Mesodermal cell (in vitro differentiated cells): ENCODE data around the gene SMAP2.
A peak's percentile ranks its signal among the peaks of the same experiment; 100 is the strongest.

ENCODE experiments used
- H3K27ac ChIP-seq: 2 replicates; pipeline ENCODE4 v1.7.0; 2013; ENCODE audit warnings: mild to moderate bottlenecking, low read depth, low read length, moderate library complexity; ENCODE audit not compliant: severe bottlenecking
- H3K36me3 ChIP-seq: 2 replicates; pipeline ENCODE4 v1.7.1; 2013; ENCODE audit warnings: mild to moderate bottlenecking, low read length, moderate library complexity; ENCODE audit not compliant: control insufficient read depth, insufficient read depth
- H3K4me1 ChIP-seq: one replicate; pipeline ENCODE4 v1.7.1; 2013; ENCODE audit warnings: mild to moderate bottlenecking, low read length; ENCODE audit not compliant: insufficient read depth, control insufficient read depth, poor library complexity, severe bottlenecking
- H3K4me3 ChIP-seq: 2 replicates; pipeline ENCODE4 v1.7.0; 2013; ENCODE audit warnings: low read length, control low read depth, mild to moderate bottlenecking; ENCODE audit not compliant: insufficient read depth, poor library complexity, severe bottlenecking; ENCODE audit errors: extremely low read depth
- H3K9me3 ChIP-seq: 2 replicates; pipeline ENCODE4 v1.7.1; 2013; ENCODE audit warnings: mild to moderate bottlenecking, low read length, moderate library complexity; ENCODE audit not compliant: control insufficient read depth
- WGBS, 2 experiments: methylation state at CpG; one replicate each; pipeline ENCODE4 v1.1.5; 2013; ENCODE audit warnings: missing lambda C conversion rate in 2 of 2; ENCODE audit not compliant: insufficient coverage in 2 of 2; 5-methylcytosine and 5-hydroxymethylcytosine counted together

Gene SMAP2

GRCh38 chr1:40404670-40405462, 31.3 kb downstream of the SMAP2 start:
- H3K27ac ChIP-seq: no peak overlapping the region
- peaks cover 4% of the 10 kb centered on the region for H3K36me3 ChIP-seq
- H3K9me3 ChIP-seq: no peaks in the 10 kb centered on the region
- no peak overlapping the region for H3K4me3 ChIP-seq
- WGBS, 2 experiments: 62 to 76% methylated on average over 6 to 7 of the region's 11 CpGs
- H3K4me1 ChIP-seq: no peaks in the 10 kb centered on the region

GRCh38 chr1:40405812-40406211, 32.3 kb downstream of the SMAP2 start:
- 71% methylated on average over 2 of the region's 4 CpGs; no CpG with 5 or more reads in 1 of the 2 experiments for WGBS, 2 experiments
- Histone ChIP-seq H3K27ac (no peak overlapping the region), H3K4me1 (no peaks in the 10 kb centered on the region), H3K4me3 (no peak overlapping the region), H3K9me3 (no peaks in the 10 kb centered on the region), H3K36me3 (peaks cover 4% of the 10 kb centered on the region)

GRCh38 chr1:40407453-40407852, 33.9 kb downstream of the SMAP2 start:
- no peaks in the 10 kb centered on the region for H3K4me1 ChIP-seq
- no peaks in the 10 kb centered on the region for H3K9me3 ChIP-seq
- H3K4me3 ChIP-seq: no peak overlapping the region
- H3K36me3 ChIP-seq: peaks cover 4% of the 10 kb centered on the region
- no peak overlapping the region for H3K27ac ChIP-seq

GRCh38 chr1:40409467-40409866, 35.9 kb downstream of the SMAP2 start:
- Histone ChIP-seq H3K27ac (no peak overlapping the region), H3K36me3 (peaks cover 12% of the 10 kb centered on the region), H3K9me3 (no peaks in the 10 kb centered on the region), H3K4me1 (no peaks in the 10 kb centered on the region), H3K4me3 (no peak overlapping the region)
- WGBS, 2 experiments: 48 to 70% methylated on average over 3 of the region's 4 CpGs

- no peaks in the 10 kb centered on the region for H3K4me1 ChIP-seq
- no peak overlapping the region for H3K27ac ChIP-seq
- WGBS, 2 experiments: 86 to 94% methylated on average over 1 to 2 of the region's 5 CpGs
- no peak overlapping the region for H3K4me3 ChIP-seq
- peaks cover 28% of the 10 kb centered on the region for H3K36me3 ChIP-seq
- H3K9me3 ChIP-seq: no peaks in the 10 kb centered on the region
Observed at GRCh38 chr1:40411294-40411693, 37.8 kb downstream of the SMAP2 start.

- WGBS, 2 experiments: no CpG with 5 or more reads among the region's 2 CpGs
- H3K9me3 ChIP-seq: no peaks in the 10 kb centered on the region
- H3K4me1 ChIP-seq: no peaks in the 10 kb centered on the region
- H3K27ac ChIP-seq: no peak overlapping the region
- H3K36me3 ChIP-seq: peaks cover 34% of the 10 kb centered on the region
- H3K4me3 ChIP-seq: no peak overlapping the region
Observed at GRCh38 chr1:40411843-40412242, 38.3 kb downstream of the SMAP2 start.

GRCh38 chr1:40413527-40414252, 40.2 kb downstream of the SMAP2 start:
- WGBS, 2 experiments: 100% methylated on average over 3 of the region's 6 CpGs; no CpG with 5 or more reads in 1 of the 2 experiments
- Histone ChIP-seq H3K4me1 (no peaks in the 10 kb centered on the region), H3K9me3 (no peaks in the 10 kb centered on the region), H3K36me3 (peaks cover 43% of the 10 kb centered on the region), H3K27ac (no peak overlapping the region), H3K4me3 (no peak overlapping the region)

- H3K4me1 ChIP-seq: no peaks in the 10 kb centered on the region
- H3K4me3 ChIP-seq: no peak overlapping the region
- H3K27ac ChIP-seq: no peak overlapping the region
- WGBS, 2 experiments: 82 to 94% methylated on average over 2 of the region's 3 CpGs
- H3K9me3 ChIP-seq: no peaks in the 10 kb centered on the region
- peaks cover 40% of the 10 kb centered on the region for H3K36me3 ChIP-seq
Observed at GRCh38 chr1:40414331-40414730, 40.8 kb downstream of the SMAP2 start.

- peaks cover 39% of the 10 kb centered on the region for H3K36me3 ChIP-seq
Observed at GRCh38 chr1:40416709-40417108, 43.2 kb downstream of the SMAP2 start.

GRCh38 chr1:40421431-40422384, 48.2 kb downstream of the SMAP2 start:
- H3K4me3 ChIP-seq: no peak overlapping the region
- H3K4me1 ChIP-seq: no peaks in the 10 kb centered on the region
- WGBS, 2 experiments: 79 to 86% methylated on average over 7 to 9 of the region's 15 CpGs
- H3K9me3 ChIP-seq: no peaks in the 10 kb centered on the region
- peaks cover 10% of the 10 kb centered on the region for H3K36me3 ChIP-seq
- H3K27ac ChIP-seq: peak overlapping the region; percentile 44

More at GRCh38 chr1:40416709-40417108, 43.2 kb downstream of the SMAP2 start:
- Histone ChIP-seq H3K27ac (no peak overlapping the region), H3K4me1 (no peaks in the 10 kb centered on the region), H3K9me3 (no peaks in the 10 kb centered on the region), H3K4me3 (no peak overlapping the region)
- 96 to 97% methylated on average over 4 of the region's 4 CpGs for WGBS, 2 experiments
